ENCODE measurements around the gene TRIM72.

GRCh38 chr16:31219154-31219741 is 5.3 kb downstream of the TRIM72 start:
- TF ChIP-seq HDAC6 (IDR thresholded peaks at IDR 0.05; ENCODE audit: low read depth, low read length) (no peak), POLR2AphosphoS5 (IDR thresholded peaks at IDR 0.05; ENCODE audit: low read depth, low read length) (no peak), TEAD4 (IDR thresholded peaks at IDR 0.05; ENCODE audit: low read depth, low read length) (no peak), POU5F1 (IDR thresholded peaks at IDR 0.05; ENCODE audit: low read depth, low read length) (no peak), RAD21 (IDR thresholded peaks at IDR 0.05 in 1 of 2, conservative IDR thresholded peaks at IDR 0.05 in 1 of 2; ENCODE audit: low read depth in 2 of 2, low read length in 2 of 2) (no peak), POLR2A (IDR thresholded peaks at IDR 0.05; ENCODE audit: control extremely low read depth in 1 of 2, low read depth in 2 of 2, low read length in 2 of 2) (no peak), SIN3A (conservative IDR thresholded peaks at IDR 0.05 in 1 of 2, IDR thresholded peaks at IDR 0.05 in 1 of 2; ENCODE audit: low read depth in 1 of 2, low read length in 2 of 2) (no peak), EP300 (IDR thresholded peaks at IDR 0.05; ENCODE audit: borderline replicate concordance in 1 of 2, low read depth in 2 of 2, low read length in 2 of 2) (no peak), CTCF (IDR thresholded peaks at IDR 0.05; ENCODE audit: control extremely low read depth in 1 of 3, insufficient read depth in 1 of 3, low read depth in 1 of 3, low read length in 3 of 3) (no peak), TAF1 (IDR thresholded peaks at IDR 0.05; ENCODE audit: low read depth, low read length) (no peak), ATF3 (IDR thresholded peaks at IDR 0.05; ENCODE audit: insufficient read depth, low read depth, low read length) (no peak)

All from H1 (cell line).